Colonic mucosa (tissue), 4 donors: ENCODE measurements around the gene ORM2. TPM values are rescaled to one million over a fixed set of nuclear protein-coding genes. Genes with fewer than 3 reads are reported as not detected.
"Not testable (repeated sequence)": the region's sequence is repeated elsewhere in the genome, so short reads cannot be mapped to it uniquely, and the experiment has no call there.

Experiments
- DNase-seq: peaks from one replicate; pipeline ENCODE4 v3.0.0-alpha.2; 2020
- H3K27ac ChIP-seq: fragments of 200-600 bp; one replicate; pipeline ENCODE4 v1.8.0; 2021
- H3K27me3 ChIP-seq: fragments of 200-600 bp; one replicate; pipeline ENCODE4 v1.8.0; 2021
- H3K36me3 ChIP-seq: fragments of 200-600 bp; one replicate; pipeline ENCODE4 v1.8.0; 2021
- H3K4me1 ChIP-seq: fragments of 200-600 bp; one replicate; pipeline ENCODE4 v1.8.0; 2021; ENCODE audit warnings: mild to moderate bottlenecking
- H3K4me3 ChIP-seq: fragments of 200-600 bp; one replicate; pipeline ENCODE4 v1.8.0; 2021
- H3K9ac ChIP-seq, 2 donors: one replicate each; pipeline ENCODE4 v1.7.0; 2013; ENCODE audit warnings: control low read depth in 2 of 2, low read depth in 2 of 2, low read length in 2 of 2
- H3K9me3 ChIP-seq: fragments of 200-600 bp; one replicate; pipeline ENCODE4 v1.8.0; 2021
- CTCF ChIP-seq: fragments of 200-600 bp; IDR thresholded peaks from one replicate; pipeline ENCODE4 v1.8.0; 2022; ENCODE audit warnings: antibody characterized with exemption, mild to moderate bottlenecking
- intact Hi-C: fragments of 100-400 bp; cut with DNase I; formaldehyde crosslinking; loops from one replicate; pipeline ENCODE4 v1.14.1; 2022
- total RNA-seq, 2 donors: library from RNA; stranded (reverse); fragmentation: NEBNext Ultra II Directional in 1 of 2; extraction: Animal tissue kit (Norgen Biotek cat#: 25700) in 1 of 2; gene quantifications; one replicate each; pipeline ENCODE4 v1.2.1, GENCODE V29; 2021
- donor health status: healthy.
- donor health status: DM: no; HTN: no; CAD: no.
- donor health status: DM: no; HTN: no; CAD: no.

ORM2 gene
- total RNA-seq, 2 donors from 2014 or later = 2.4 TPM; not detected in 1

GRCh38 chr9:114318416-114318815, 11.3 kb upstream of the ORM2 start:
- Histone ChIP-seq H3K27ac (no peak overlapping the region), H3K9ac (no peak overlapping the region), H3K27me3 (no peaks in the 10 kb centered on the region), H3K4me3 (no peak overlapping the region), H3K36me3 (no peaks in the 10 kb centered on the region), H3K4me1 (no peaks in the 10 kb centered on the region), H3K9me3 (no peaks in the 10 kb centered on the region)
- intact Hi-C loops = no loop called here
- no peak for TF ChIP-seq CTCF
- peak; percentile 6 for DNase-seq

- no peaks in the 10 kb centered on the region for H3K4me1 ChIP-seq
- TF ChIP-seq CTCF = no peak
- H3K9me3 ChIP-seq = no peaks in the 10 kb centered on the region
- DNase-seq = no peak
- no peak overlapping the region for H3K9ac ChIP-seq
- no peaks in the 10 kb centered on the region for H3K36me3 ChIP-seq
- H3K4me3 ChIP-seq = no peak overlapping the region
- H3K27ac ChIP-seq = no peak overlapping the region
- no peaks in the 10 kb centered on the region for H3K27me3 ChIP-seq
- intact Hi-C loops = no loop called here
Observed at GRCh38 chr9:114319147-114319546, 10.5 kb upstream of the ORM2 start.

- H3K27me3 ChIP-seq, DNase-seq, H3K4me3 ChIP-seq, H3K9ac ChIP-seq, H3K9me3 ChIP-seq, H3K4me1 ChIP-seq, H3K36me3 ChIP-seq, intact Hi-C loops, H3K27ac ChIP-seq: not testable (repeated sequence)
Observed at GRCh38 chr9:114320710-114321109, 9.0 kb upstream of the ORM2 start.

GRCh38 chr9:114321759-114322158, 7.9 kb upstream of the ORM2 start:
- H3K27me3 ChIP-seq = no peaks in the 10 kb centered on the region
- H3K27ac ChIP-seq = no peak overlapping the region
- no peaks in the 10 kb centered on the region for H3K4me1 ChIP-seq
- H3K4me3 ChIP-seq = no peak overlapping the region
- no peak overlapping the region for H3K9ac ChIP-seq
- H3K9me3 ChIP-seq = no peaks in the 10 kb centered on the region
- no peaks in the 10 kb centered on the region for H3K36me3 ChIP-seq
- intact Hi-C loops = no loop called here
- DNase-seq = no peak
- no peak for TF ChIP-seq CTCF

GRCh38 chr9:114322160-114322818, 7.4 kb upstream of the ORM2 start:
- DNase-seq, H3K4me1 ChIP-seq, H3K9me3 ChIP-seq, H3K4me3 ChIP-seq, intact Hi-C loops, H3K9ac ChIP-seq, H3K27me3 ChIP-seq, H3K27ac ChIP-seq, H3K36me3 ChIP-seq: not testable (repeated sequence)

GRCh38 chr9:114322831-114323531, 6.7 kb upstream of the ORM2 start, which contains the start of gene ORM1:
ORM1 (plus strand) TSS chr9:114323098; CDS start chr9:114323134, 36 bp downstream.
- H3K9me3 ChIP-seq, intact Hi-C loops, DNase-seq, H3K27me3 ChIP-seq, H3K36me3 ChIP-seq, H3K4me3 ChIP-seq, H3K9ac ChIP-seq, H3K4me1 ChIP-seq, H3K27ac ChIP-seq: not testable (repeated sequence)

GRCh38 chr9:114323849-114324248, 5.8 kb upstream of the ORM2 start:
- H3K4me1 ChIP-seq, H3K27me3 ChIP-seq, H3K27ac ChIP-seq, H3K36me3 ChIP-seq, H3K9ac ChIP-seq, intact Hi-C loops, H3K4me3 ChIP-seq, DNase-seq, H3K9me3 ChIP-seq: not testable (repeated sequence)
